Measurements from ENCODE around the gene DACH2.

DNA sequence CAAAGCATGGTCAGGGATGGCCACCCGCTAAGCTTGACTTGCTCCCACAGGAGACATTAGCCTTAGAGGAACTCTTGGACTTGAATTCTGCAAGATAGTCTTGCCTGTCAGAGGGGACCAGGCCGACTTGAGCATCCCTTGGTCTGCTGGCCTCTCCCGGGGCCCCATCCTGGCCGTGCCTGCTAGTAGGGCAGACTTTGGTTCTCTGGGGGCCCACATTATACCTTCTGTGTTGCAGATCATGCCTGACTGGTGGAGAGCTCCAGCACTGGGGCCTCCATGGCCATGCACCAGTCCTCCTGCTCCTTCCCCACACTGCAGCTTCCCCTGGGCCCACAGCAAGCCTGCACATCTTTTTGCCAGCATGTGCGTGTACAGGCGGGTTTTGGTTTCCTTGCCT, 46.5 kb downstream of the DACH2 start:
- TF ChIP-seq, protein P1, sequence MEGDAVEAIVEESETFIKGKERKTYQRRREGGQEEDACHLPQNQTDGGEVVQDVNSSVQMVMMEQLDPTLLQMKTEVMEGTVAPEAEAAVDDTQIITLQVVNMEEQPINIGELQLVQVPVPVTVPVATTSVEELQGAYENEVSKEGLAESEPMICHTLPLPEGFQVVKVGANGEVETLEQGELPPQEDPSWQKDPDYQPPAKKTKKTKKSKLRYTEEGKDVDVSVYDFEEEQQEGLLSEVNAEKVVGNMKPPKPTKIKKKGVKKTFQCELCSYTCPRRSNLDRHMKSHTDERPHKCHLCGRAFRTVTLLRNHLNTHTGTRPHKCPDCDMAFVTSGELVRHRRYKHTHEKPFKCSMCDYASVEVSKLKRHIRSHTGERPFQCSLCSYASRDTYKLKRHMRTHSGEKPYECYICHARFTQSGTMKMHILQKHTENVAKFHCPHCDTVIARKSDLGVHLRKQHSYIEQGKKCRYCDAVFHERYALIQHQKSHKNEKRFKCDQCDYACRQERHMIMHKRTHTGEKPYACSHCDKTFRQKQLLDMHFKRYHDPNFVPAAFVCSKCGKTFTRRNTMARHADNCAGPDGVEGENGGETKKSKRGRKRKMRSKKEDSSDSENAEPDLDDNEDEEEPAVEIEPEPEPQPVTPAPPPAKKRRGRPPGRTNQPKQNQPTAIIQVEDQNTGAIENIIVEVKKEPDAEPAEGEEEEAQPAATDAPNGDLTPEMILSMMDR (IDR thresholded peaks at IDR 0.05), result no peak
- no peak for TF ChIP-seq POLR2A (IDR thresholded peaks at IDR 0.05)
